ENCODE measurements around the gene ZNF444. TPM values are rescaled to one million over a fixed set of nuclear protein-coding genes. Genes with fewer than 3 reads are reported as not detected.

Gene ZNF444
- total and polyA plus RNA-seq, 9 of the 15 experiments (the other 6 are each of a cell fraction or from before 2014, with no cell fraction given), result 0.39 to 40.0 (median 6.9) TPM

GRCh38 chr19:56140583-56141416, at the start of gene ZNF444 (continued):
- TF ChIP-seq ZNF639 (CRISPR knock-in tag; conservative IDR thresholded peaks at IDR 0.05 in 1 of 2, IDR thresholded peaks at IDR 0.05 in 1 of 2) (peak in 1 of 2 experiments; percentile 78; a peak in 2 of 4 replicates), TFAM (CRISPR knock-in tag; conservative IDR thresholded peaks at IDR 0.05) (no peak), MGA (IDR thresholded peaks at IDR 0.05) (no peak; the same call in 1 of the 2 replicates), ZHX1 (conservative IDR thresholded peaks at IDR 0.05; ENCODE audit: low read length) (peak; percentile 93), ZC3H11A (IDR thresholded peaks at IDR 0.05; ENCODE audit: low read depth, low read length) (no peak), ZNF316 (IDR thresholded peaks at IDR 0.05) (no peak), NONO (IDR thresholded peaks at IDR 0.05; ENCODE audit: low read depth in 2 of 2, low read length in 1 of 2) (0 out of 4 replicates have a peak, but pooled peaks of 1 of the 2 experiments have one; percentile 22), CBX1 (IDR thresholded peaks at IDR 0.05; ENCODE audit: low read depth) (no peak), ZNF133 (CRISPR knock-in tag; IDR thresholded peaks at IDR 0.05) (no peak), PHB (CRISPR knock-in tag; IDR thresholded peaks at IDR 0.05) (no peak)
